HepG2 (cell line): ENCODE data around the gene SLC25A45. TPM values are rescaled to one million over a fixed set of nuclear protein-coding genes. Genes with fewer than 3 reads are reported as not detected.
A peak's percentile ranks its signal among the peaks of the same experiment; 100 is the strongest.

ENCODE experiments used
- KLF6 ChIP-seq: IDR thresholded peaks from 2 replicates; pipeline ENCODE4 v1.8.0; 2016; ENCODE audit warnings: missing biosample characterization, missing genetic modification reagents
- NFE2L2 ChIP-seq: fragments of 150-350 bp; IDR thresholded peaks from 2 replicates; pipeline ENCODE4 v1.6.1; 2014; ENCODE audit warnings: low read length
- SRY ChIP-seq: sonication (generic); formaldehyde crosslinking; IDR thresholded peaks from 2 replicates; pipeline ENCODE4 v1.8.0; 2022; ENCODE audit warnings: mild to moderate bottlenecking, missing genetic modification reagents
- ZNF678 ChIP-seq: sonication (generic); formaldehyde crosslinking; IDR thresholded peaks from 2 replicates; pipeline ENCODE4 v1.4.0; 2020; ENCODE audit warnings: mild to moderate bottlenecking, missing genetic modification reagents
- ZNF83 ChIP-seq: sonication (generic); formaldehyde crosslinking; IDR thresholded peaks from 2 replicates; pipeline ENCODE4 v1.4.0; 2020; ENCODE audit warnings: missing genetic modification reagents, mild to moderate bottlenecking, borderline replicate concordance
- polyA plus RNA-seq, 8 experiments: library from polyadenylated mRNA; depleted of rRNA in 3 of 8; stranded (reverse) in 7 of 8; unstranded in 1 of 8; fragments of >200 nt; fragmentation: Illumina TruSeq in 4 of 8; extraction: Trizol in 4 of 8; gene quantifications; 2 replicates each; pipeline versions ENCODE4 v1.2.1 to v1.2.3, GENCODE V29; 2011 to 2016; ENCODE audit warnings: low read depth in 4 of 8, missing spikeins in 1 of 8, mixed read lengths in 1 of 8; ENCODE audit not compliant: insufficient read depth in 1 of 8
- total RNA-seq, 5 experiments: library from RNA; depleted of rRNA; stranded (reverse); fragments of >200 nt; fragmentation: Illumina TruSeq; extraction: Trizol; gene quantifications; 2 replicates each; pipeline ENCODE4 v1.2.3, GENCODE V29; 2016; ENCODE audit warnings: low read depth in 1 of 5
- TF ChIP-seq, protein P1 (sequence below): sonication (generic); formaldehyde crosslinking; IDR thresholded peaks from 2 replicates; pipeline ENCODE4 v1.5.0; 2020; ENCODE audit warnings: mild to moderate bottlenecking, missing genetic modification reagents
- TF ChIP-seq, protein P2 (sequence below): fragments of 450-650 bp; IDR thresholded peaks from 2 replicates; pipeline ENCODE4 v1.6.1; 2017; ENCODE audit warnings: mild to moderate bottlenecking
- TF ChIP-seq, protein P3 (sequence below): sonication (generic); formaldehyde crosslinking; conservative IDR thresholded peaks from 2 replicates; pipeline ENCODE4 v1.4.0; 2020; ENCODE audit warnings: mild to moderate bottlenecking, missing genetic modification reagents, moderate library complexity
- TF ChIP-seq, protein P4 (sequence below): fragments of 450-650 bp; IDR thresholded peaks from 2 replicates; pipeline ENCODE4 v1.6.1; 2016
- TF ChIP-seq, protein P5 (sequence below): sonication (generic); formaldehyde crosslinking; IDR thresholded peaks from 2 replicates; pipeline ENCODE4 v1.5.1; 2020; ENCODE audit warnings: missing genetic modification reagents, mild to moderate bottlenecking, borderline replicate concordance
- TF ChIP-seq, protein P6 (sequence below): sonication (generic); formaldehyde crosslinking; IDR thresholded peaks from 2 replicates; pipeline ENCODE4 v1.9.0; 2021; ENCODE audit warnings: missing genetic modification reagents, mild to moderate bottlenecking, borderline replicate concordance
- TF ChIP-seq, protein P7 (sequence below): sonication (generic); formaldehyde crosslinking; IDR thresholded peaks from 2 replicates; pipeline ENCODE4 v1.5.0; 2020; ENCODE audit warnings: missing genetic modification reagents

The SLC25A45 gene
- total and polyA plus RNA-seq, 2 of the 13 experiments (the other 11 are each of a cell fraction or from before 2014, with no cell fraction given), result 1.2 to 3.4 TPM

DNA sequence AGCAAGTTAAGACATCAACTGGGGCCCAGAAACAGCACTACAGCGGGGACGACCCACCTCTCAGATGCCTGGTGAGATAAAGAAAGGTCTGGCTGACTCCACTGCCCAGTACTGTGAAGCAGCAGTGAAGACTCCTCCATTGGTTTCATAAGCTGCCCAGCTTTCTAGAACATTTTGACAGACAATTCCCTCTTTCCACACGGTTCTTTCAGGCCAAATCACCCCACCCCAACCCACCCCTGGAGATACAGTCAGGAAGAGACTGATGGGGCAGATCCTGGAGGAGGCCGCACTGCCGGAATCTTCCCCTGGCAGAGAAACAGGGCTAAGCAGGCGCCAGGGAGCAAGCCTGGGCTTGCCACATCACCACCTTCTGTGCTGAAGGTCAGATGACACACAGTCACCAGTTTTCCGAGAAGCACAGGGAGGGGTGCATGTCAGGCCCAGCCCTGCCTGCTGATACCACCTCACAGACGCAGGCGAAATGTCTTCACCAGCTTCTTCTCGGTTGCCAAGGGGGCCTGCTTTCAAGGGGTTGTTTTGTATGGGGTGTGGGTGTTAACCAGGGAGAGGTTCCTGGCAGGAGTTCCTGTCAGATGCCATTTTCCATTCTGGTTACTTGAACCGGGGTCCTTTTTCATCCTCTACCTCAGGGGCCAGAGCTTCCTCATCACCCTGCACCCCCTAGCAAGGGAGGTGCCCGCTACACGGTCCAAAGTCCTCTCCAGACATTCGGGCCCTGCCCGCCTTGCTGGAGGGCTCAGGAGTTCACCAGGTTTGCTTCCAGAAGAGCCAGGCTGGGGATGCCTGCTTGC lies 38.7 kb upstream of the SLC25A45 start (continued):
- TF ChIP-seq, protein P1, sequence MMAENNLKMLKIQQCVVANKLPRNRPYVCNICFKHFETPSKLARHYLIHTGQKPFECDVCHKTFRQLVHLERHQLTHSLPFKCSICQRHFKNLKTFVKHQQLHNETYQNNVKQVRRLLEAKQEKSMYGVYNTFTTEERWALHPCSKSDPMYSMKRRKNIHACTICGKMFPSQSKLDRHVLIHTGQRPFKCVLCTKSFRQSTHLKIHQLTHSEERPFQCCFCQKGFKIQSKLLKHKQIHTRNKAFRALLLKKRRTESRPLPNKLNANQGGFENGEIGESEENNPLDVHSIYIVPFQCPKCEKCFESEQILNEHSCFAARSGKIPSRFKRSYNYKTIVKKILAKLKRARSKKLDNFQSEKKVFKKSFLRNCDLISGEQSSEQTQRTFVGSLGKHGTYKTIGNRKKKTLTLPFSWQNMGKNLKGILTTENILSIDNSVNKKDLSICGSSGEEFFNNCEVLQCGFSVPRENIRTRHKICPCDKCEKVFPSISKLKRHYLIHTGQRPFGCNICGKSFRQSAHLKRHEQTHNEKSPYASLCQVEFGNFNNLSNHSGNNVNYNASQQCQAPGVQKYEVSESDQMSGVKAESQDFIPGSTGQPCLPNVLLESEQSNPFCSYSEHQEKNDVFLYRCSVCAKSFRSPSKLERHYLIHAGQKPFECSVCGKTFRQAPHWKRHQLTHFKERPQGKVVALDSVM (CRISPR knock-in tag), result no peak
- TF ChIP-seq KLF6 (CRISPR knock-in tag) (peak; percentile 79), ZNF83 (CRISPR knock-in tag) (no peak), NFE2L2 (no peak), ZNF678 (CRISPR knock-in tag) (no peak), SRY (CRISPR knock-in tag) (no peak)
- TF ChIP-seq, protein P2, sequence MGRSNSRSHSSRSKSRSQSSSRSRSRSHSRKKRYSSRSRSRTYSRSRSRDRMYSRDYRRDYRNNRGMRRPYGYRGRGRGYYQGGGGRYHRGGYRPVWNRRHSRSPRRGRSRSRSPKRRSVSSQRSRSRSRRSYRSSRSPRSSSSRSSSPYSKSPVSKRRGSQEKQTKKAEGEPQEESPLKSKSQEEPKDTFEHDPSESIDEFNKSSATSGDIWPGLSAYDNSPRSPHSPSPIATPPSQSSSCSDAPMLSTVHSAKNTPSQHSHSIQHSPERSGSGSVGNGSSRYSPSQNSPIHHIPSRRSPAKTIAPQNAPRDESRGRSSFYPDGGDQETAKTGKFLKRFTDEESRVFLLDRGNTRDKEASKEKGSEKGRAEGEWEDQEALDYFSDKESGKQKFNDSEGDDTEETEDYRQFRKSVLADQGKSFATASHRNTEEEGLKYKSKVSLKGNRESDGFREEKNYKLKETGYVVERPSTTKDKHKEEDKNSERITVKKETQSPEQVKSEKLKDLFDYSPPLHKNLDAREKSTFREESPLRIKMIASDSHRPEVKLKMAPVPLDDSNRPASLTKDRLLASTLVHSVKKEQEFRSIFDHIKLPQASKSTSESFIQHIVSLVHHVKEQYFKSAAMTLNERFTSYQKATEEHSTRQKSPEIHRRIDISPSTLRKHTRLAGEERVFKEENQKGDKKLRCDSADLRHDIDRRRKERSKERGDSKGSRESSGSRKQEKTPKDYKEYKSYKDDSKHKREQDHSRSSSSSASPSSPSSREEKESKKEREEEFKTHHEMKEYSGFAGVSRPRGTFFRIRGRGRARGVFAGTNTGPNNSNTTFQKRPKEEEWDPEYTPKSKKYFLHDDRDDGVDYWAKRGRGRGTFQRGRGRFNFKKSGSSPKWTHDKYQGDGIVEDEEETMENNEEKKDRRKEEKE, result no peak
- TF ChIP-seq, protein P3, sequence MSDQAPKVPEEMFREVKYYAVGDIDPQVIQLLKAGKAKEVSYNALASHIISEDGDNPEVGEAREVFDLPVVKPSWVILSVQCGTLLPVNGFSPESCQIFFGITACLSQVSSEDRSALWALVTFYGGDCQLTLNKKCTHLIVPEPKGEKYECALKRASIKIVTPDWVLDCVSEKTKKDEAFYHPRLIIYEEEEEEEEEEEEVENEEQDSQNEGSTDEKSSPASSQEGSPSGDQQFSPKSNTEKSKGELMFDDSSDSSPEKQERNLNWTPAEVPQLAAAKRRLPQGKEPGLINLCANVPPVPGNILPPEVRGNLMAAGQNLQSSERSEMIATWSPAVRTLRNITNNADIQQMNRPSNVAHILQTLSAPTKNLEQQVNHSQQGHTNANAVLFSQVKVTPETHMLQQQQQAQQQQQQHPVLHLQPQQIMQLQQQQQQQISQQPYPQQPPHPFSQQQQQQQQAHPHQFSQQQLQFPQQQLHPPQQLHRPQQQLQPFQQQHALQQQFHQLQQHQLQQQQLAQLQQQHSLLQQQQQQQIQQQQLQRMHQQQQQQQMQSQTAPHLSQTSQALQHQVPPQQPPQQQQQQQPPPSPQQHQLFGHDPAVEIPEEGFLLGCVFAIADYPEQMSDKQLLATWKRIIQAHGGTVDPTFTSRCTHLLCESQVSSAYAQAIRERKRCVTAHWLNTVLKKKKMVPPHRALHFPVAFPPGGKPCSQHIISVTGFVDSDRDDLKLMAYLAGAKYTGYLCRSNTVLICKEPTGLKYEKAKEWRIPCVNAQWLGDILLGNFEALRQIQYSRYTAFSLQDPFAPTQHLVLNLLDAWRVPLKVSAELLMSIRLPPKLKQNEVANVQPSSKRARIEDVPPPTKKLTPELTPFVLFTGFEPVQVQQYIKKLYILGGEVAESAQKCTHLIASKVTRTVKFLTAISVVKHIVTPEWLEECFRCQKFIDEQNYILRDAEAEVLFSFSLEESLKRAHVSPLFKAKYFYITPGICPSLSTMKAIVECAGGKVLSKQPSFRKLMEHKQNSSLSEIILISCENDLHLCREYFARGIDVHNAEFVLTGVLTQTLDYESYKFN (CRISPR knock-in tag), result peak; percentile 58
- TF ChIP-seq, protein P4, sequence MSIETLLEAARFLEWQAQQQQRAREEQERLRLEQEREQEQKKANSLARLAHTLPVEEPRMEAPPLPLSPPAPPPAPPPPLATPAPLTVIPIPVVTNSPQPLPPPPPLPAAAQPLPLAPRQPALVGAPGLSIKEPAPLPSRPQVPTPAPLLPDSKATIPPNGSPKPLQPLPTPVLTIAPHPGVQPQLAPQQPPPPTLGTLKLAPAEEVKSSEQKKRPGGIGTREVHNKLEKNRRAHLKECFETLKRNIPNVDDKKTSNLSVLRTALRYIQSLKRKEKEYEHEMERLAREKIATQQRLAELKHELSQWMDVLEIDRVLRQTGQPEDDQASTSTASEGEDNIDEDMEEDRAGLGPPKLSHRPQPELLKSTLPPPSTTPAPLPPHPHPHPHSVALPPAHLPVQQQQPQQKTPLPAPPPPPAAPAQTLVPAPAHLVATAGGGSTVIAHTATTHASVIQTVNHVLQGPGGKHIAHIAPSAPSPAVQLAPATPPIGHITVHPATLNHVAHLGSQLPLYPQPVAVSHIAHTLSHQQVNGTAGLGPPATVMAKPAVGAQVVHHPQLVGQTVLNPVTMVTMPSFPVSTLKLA, result no peak
- TF ChIP-seq, protein P5, sequence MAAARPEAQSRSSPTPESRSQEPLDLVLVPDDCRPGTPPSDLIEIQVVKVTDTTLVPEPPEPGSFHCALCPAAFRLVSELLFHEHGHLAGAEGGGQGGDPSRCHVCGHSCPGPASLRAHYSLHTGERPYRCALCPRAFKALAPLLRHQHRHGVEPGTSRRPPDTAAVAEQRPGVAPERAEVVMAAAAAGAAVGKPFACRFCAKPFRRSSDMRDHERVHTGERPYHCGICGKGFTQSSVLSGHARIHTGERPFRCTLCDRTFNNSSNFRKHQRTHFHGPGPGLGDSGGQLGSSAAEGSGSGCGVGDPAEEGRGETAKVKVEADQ (CRISPR knock-in tag), result no peak; the same call in 1 of the 2 replicates
- TF ChIP-seq, protein P6, sequence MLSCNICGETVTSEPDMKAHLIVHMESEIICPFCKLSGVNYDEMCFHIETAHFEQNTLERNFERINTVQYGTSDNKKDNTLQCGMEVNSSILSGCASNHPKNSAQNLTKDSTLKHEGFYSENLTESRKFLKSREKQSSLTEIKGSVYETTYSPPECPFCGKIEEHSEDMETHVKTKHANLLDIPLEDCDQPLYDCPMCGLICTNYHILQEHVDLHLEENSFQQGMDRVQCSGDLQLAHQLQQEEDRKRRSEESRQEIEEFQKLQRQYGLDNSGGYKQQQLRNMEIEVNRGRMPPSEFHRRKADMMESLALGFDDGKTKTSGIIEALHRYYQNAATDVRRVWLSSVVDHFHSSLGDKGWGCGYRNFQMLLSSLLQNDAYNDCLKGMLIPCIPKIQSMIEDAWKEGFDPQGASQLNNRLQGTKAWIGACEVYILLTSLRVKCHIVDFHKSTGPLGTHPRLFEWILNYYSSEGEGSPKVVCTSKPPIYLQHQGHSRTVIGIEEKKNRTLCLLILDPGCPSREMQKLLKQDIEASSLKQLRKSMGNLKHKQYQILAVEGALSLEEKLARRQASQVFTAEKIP (CRISPR knock-in tag), result no peak
- TF ChIP-seq, protein P7, sequence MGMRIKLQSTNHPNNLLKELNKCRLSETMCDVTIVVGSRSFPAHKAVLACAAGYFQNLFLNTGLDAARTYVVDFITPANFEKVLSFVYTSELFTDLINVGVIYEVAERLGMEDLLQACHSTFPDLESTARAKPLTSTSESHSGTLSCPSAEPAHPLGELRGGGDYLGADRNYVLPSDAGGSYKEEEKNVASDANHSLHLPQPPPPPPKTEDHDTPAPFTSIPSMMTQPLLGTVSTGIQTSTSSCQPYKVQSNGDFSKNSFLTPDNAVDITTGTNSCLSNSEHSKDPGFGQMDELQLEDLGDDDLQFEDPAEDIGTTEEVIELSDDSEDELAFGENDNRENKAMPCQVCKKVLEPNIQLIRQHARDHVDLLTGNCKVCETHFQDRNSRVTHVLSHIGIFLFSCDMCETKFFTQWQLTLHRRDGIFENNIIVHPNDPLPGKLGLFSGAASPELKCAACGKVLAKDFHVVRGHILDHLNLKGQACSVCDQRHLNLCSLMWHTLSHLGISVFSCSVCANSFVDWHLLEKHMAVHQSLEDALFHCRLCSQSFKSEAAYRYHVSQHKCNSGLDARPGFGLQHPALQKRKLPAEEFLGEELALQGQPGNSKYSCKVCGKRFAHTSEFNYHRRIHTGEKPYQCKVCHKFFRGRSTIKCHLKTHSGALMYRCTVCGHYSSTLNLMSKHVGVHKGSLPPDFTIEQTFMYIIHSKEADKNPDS, result no peak
